ENCODE data around the gene SSR2. TPM values are rescaled to one million over a fixed set of nuclear protein-coding genes. Genes with fewer than 3 reads are reported as not detected.
A peak's percentile ranks its signal among the peaks of the same experiment; 100 is the strongest.
"Not testable (repeated sequence)": the region's sequence is repeated elsewhere in the genome, so short reads cannot be mapped to it uniquely, and the experiment has no call there.

The SSR2 gene
- total RNA-seq, 5 donors from 2014 or later (not counting 1 experiment from before 2014, with no cell fraction given): 230 to 238 (median 232) TPM

DNA sequence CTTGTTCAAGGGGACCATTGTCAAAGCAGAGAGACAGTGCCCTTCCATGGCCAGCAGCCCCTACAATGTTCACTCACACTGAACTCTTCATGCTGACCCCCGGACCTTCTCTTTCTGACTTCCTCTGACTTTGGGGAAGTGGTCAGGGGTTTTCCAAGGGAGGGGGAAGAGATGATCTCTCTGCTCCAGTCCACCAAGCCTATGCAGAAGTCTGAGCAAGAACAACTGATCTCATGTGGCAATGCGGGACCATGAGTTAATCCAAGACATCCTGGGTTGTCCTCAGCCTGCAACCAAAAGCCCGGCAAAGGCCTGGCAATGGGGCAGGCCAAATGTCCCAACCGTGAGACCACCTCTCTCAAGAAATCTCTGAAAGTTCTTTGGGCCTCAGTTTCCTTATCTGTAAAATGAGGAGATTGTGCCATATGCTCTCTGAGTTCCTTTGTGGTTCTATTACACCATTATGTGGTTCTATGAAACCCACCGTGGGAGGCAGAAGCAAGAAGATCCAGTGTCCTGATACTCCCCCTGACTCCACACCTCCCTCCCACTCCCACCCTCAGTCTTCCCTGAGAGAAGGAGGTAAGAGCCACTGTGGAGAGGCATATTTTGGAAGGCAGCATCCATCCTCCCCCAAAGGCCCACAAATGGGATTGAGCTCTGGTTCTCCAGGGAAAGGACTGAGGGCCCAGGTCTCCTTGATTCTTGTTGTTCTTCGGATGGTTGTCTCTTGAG, 30.6 kb downstream of the SSR2 start:
- Mint-ChIP-seq H3K4me1 (peaks cover 8 to 13% (median 12%) of the 10 kb centered on the region in 3 donors), H3K36me3 (no peaks in the 10 kb centered on the region), H3K27me3 (no peaks in the 10 kb centered on the region), H3K9me3 (no peaks in the 10 kb centered on the region), H3K27ac (no peak overlapping the region), H3K4me3 (no peak overlapping the region)
- CTCF ChIA-PET: interaction anchor here (0.6 to 2.0 kb wide), 15 partner anchors 9 to 717 kb away, joined by 3 to 19 read pairs (median 4); partner anchors contain the start of genes ARHGEF2 (in 1 of the 2) and CLK2 (in 1 of the 2)
- Histone ChIP-seq H3K27ac (ENCODE audit: low read length) (no peak overlapping the region), H3K4me3 (ENCODE audit: control insufficient read depth in 1 of 2, extremely low read depth in 1 of 2, low read length in 1 of 2) (no peak overlapping the region), H3K36me3 (ENCODE audit: control insufficient read depth in 2 of 2, extremely low read depth in 1 of 2, insufficient read depth in 1 of 2, low read length in 1 of 2) (no peaks in the 10 kb centered on the region), H3K9me3 (no peaks in the 10 kb centered on the region), H3K4me1 (ENCODE audit: control insufficient read depth in 1 of 2, extremely low read depth in 1 of 2, insufficient read depth in 2 of 2, low read length in 2 of 2) (peaks cover 0 to 13% of the 10 kb centered on the region in 2 experiments), H3K27me3 (replicated peaks in 1 of 2; ENCODE audit: control insufficient read depth in 2 of 2, extremely low read depth in 1 of 2, insufficient read depth in 2 of 2, low read length in 1 of 2) (no peaks in the 10 kb centered on the region)
- ATAC-seq (replicated peaks in 1 of 4) (no peak), DNase-seq (no peak)
- POLR2A ChIA-PET: interaction anchor here (0.5 to 1.0 kb wide), 4 partner anchors 35 to 202 kb away, joined by 3 to 5 read pairs (median 4); no protein-coding TSS in a partner anchor
- 83% methylated on average over 1 of the region's 6 CpGs for WGBS (ENCODE audit: insufficient coverage)

DNA sequence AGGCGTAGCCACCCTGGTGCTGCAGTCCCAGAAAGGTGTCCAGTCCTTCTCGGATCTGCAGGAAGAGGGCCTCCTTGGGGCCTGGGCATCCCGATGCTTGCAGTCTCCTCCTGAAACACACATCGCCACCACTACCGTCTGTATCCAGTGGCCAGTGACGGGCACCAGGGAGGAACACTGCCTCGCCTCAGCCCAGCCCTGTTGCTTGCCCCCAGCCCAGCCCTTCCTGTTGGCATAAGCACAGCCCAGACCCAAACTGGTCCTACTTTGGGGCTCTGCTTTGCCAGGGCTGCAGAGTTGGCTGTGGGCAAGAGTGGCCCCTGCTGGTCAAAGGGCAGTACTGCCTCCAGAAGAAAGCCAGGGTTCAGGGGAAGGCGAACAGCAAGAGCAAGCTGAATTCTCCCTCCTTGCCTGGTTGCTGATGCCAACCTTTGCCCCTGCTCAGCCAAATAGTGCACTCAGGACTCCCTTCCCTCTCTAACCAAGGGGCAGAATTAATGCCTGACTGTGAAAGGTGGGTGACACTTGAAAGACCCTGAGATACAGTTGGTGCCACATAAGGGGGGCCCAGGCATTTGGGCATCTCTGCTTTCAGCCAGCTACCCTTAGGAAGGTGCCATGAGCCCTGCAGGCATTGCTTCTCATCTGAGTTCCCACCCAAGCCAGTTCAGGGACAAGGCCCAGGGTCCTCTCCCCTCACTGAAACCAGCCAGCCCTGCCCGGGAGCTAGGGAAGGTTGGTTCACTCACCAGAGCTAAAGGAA, 31.3 kb downstream of the SSR2 start:
- Histone ChIP-seq H3K27me3 (replicated peaks in 1 of 2; ENCODE audit: control insufficient read depth in 2 of 2, extremely low read depth in 1 of 2, insufficient read depth in 2 of 2, low read length in 1 of 2) (no peaks in the 10 kb centered on the region), H3K4me3 (ENCODE audit: control insufficient read depth in 1 of 2, extremely low read depth in 1 of 2, low read length in 1 of 2) (no peak overlapping the region), H3K4me1 (ENCODE audit: control insufficient read depth in 1 of 2, extremely low read depth in 1 of 2, insufficient read depth in 2 of 2, low read length in 2 of 2) (peaks cover 0 to 13% of the 10 kb centered on the region in 2 experiments), H3K9me3 (no peaks in the 10 kb centered on the region), H3K36me3 (ENCODE audit: control insufficient read depth in 2 of 2, extremely low read depth in 1 of 2, insufficient read depth in 1 of 2, low read length in 1 of 2) (no peaks in the 10 kb centered on the region), H3K27ac (ENCODE audit: low read length) (no peak overlapping the region)
- H3K27me3 Mint-ChIP-seq: no peaks in the 10 kb centered on the region
- ChIA-PET POLR2A (interaction anchor here (0.5 to 1.0 kb wide), 3 partner anchors 34 to 201 kb away, joined by 3 to 5 read pairs (median 5); no protein-coding TSS in a partner anchor), CTCF (interaction anchor here (0.6 to 2.0 kb wide), 14 partner anchors 8 to 716 kb away, joined by 3 to 19 read pairs (median 4); partner anchors contain the start of genes ARHGEF2 (in 1 of the 2) and CLK2 (in 1 of the 2))
- peak; percentile 94 to 98 (median 98) for ATAC-seq (replicated peaks in 1 of 4)
- H3K36me3 Mint-ChIP-seq: no peaks in the 10 kb centered on the region
- H3K27ac Mint-ChIP-seq: peak overlapping the region in 1 of 2 donors; percentile 62
- no peak overlapping the region for H3K4me3 Mint-ChIP-seq
- WGBS (ENCODE audit: insufficient coverage): 59% methylated on average over 8 of the region's 9 CpGs
- peak; percentile 58 to 90 (median 74) for DNase-seq
- peaks cover 8 to 15% (median 14%) of the 10 kb centered on the region in 3 donors for H3K4me1 Mint-ChIP-seq
- no peaks in the 10 kb centered on the region for H3K9me3 Mint-ChIP-seq

DNA sequence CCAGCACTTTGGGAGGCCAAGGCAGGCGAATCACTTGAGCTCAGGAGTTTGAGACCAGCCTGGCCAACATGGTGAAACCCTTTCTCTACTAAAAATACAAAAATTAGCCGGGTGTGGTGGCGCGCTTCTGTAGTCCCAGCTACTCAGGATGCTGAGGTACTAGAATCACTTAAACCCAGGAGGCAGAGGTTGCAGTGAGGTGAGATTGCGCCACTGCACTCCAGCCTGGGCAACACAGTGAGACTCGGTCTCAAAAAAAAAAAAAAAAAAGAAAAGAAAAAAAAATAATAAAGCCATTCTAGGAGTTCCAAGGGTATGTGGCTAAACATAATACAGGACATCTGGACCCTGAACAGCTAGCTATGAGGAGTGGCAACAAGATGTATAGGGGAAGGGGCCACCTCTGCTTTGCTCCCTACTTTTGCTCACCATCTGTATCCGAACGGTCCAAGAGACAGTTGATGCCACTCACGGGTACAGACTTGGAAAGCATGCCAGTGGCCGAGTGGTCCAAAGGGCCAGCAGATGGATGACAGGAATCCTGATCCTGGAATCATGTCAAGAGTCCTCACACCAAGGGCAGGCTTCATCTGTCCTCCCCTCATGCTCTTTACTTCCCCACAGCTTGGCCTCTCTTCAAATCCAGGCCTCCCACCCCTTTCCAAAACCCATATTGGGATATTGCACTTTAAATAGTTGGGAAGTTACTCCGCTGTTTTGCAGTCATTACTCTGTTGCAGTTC, 35.7 kb downstream of the SSR2 start:
- H3K27me3 ChIP-seq (replicated peaks in 1 of 2; ENCODE audit: control insufficient read depth in 2 of 2, extremely low read depth in 1 of 2, insufficient read depth in 2 of 2, low read length in 1 of 2); H3K27me3 Mint-ChIP-seq; H3K27ac ChIP-seq (ENCODE audit: low read length); H3K9me3 Mint-ChIP-seq; H3K4me3 ChIP-seq (ENCODE audit: control insufficient read depth in 1 of 2, extremely low read depth in 1 of 2, low read length in 1 of 2); H3K36me3 Mint-ChIP-seq; H3K4me3 Mint-ChIP-seq; H3K9me3 ChIP-seq; ATAC-seq (replicated peaks in 1 of 4); H3K27ac Mint-ChIP-seq; DNase-seq; H3K36me3 ChIP-seq (ENCODE audit: control insufficient read depth in 2 of 2, extremely low read depth in 1 of 2, insufficient read depth in 1 of 2, low read length in 1 of 2): not testable (repeated sequence)
- peaks cover 16 to 53% of the 10 kb centered on the region in 2 experiments for H3K4me1 ChIP-seq (ENCODE audit: control insufficient read depth in 1 of 2, extremely low read depth in 1 of 2, insufficient read depth in 2 of 2, low read length in 2 of 2)
- ChIA-PET CTCF (interaction anchor here (0.9 kb wide), 2 partner anchors 27 to 46 kb away, joined by 4 read pairs; no protein-coding TSS in a partner anchor), POLR2A (interaction anchor here in 1 of 2 donors (0.7 kb wide), 1 partner anchor 287 kb away, joined by 11 read pairs; no protein-coding TSS in a partner anchor)
- H3K4me1 Mint-ChIP-seq: peaks cover 46 to 58% (median 55%) of the 10 kb centered on the region in 3 donors
- 93% methylated on average over 7 of the region's 11 CpGs for WGBS (ENCODE audit: insufficient coverage)

DNA sequence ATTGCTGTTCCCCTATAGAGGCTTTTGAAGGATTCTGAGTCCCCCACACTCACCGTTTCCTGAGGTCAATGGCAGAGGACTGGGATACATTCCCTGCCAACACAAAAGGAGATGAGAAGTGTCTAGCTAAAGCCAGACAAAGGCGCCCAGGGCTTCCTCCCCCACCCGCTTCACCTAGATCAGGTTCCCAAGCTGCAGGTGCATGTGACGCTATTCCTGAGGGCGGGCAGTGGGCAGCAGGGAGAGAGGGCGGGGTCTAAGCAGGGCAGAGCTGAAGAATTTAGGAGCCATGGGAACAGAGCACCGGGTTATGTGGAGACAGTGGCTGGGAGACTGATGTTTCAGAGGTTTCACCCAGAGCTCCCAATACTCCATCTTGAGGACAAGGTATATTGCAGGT, 36.4 kb downstream of the SSR2 start:
- CTCF ChIA-PET: interaction anchor here in 1 of 2 donors (0.9 to 1.3 kb wide), 2 partner anchors 46 to 51 kb away, joined by 3 to 4 read pairs; partner anchors contain the start of gene KHDC4
- ATAC-seq (replicated peaks in 1 of 4) (no peak), DNase-seq (no peak)
- POLR2A ChIA-PET: interaction anchor here in 1 of 2 donors (0.7 kb wide), 1 partner anchor 286 kb away, joined by 11 read pairs; no protein-coding TSS in a partner anchor
- Histone ChIP-seq H3K4me3 (ENCODE audit: control insufficient read depth in 1 of 2, extremely low read depth in 1 of 2, low read length in 1 of 2) (no peak overlapping the region), H3K9me3 (no peaks in the 10 kb centered on the region), H3K36me3 (ENCODE audit: control insufficient read depth in 2 of 2, extremely low read depth in 1 of 2, insufficient read depth in 1 of 2, low read length in 1 of 2) (no peaks in the 10 kb centered on the region), H3K27ac (ENCODE audit: low read length) (no peak overlapping the region), H3K4me1 (ENCODE audit: control insufficient read depth in 1 of 2, extremely low read depth in 1 of 2, insufficient read depth in 2 of 2, low read length in 2 of 2) (peaks cover 23 to 53% of the 10 kb centered on the region in 2 experiments), H3K27me3 (replicated peaks in 1 of 2; ENCODE audit: control insufficient read depth in 2 of 2, extremely low read depth in 1 of 2, insufficient read depth in 2 of 2, low read length in 1 of 2) (no peaks in the 10 kb centered on the region)
- Mint-ChIP-seq H3K36me3 (no peaks in the 10 kb centered on the region), H3K4me1 (peaks cover 51 to 62% (median 55%) of the 10 kb centered on the region in 3 donors), H3K9me3 (no peaks in the 10 kb centered on the region), H3K27me3 (no peaks in the 10 kb centered on the region), H3K4me3 (no peak overlapping the region), H3K27ac (peak overlapping the region in 1 of 2 donors; percentile 76)
- 97% methylated on average over 5 of the region's 7 CpGs for WGBS (ENCODE audit: insufficient coverage)

DNA sequence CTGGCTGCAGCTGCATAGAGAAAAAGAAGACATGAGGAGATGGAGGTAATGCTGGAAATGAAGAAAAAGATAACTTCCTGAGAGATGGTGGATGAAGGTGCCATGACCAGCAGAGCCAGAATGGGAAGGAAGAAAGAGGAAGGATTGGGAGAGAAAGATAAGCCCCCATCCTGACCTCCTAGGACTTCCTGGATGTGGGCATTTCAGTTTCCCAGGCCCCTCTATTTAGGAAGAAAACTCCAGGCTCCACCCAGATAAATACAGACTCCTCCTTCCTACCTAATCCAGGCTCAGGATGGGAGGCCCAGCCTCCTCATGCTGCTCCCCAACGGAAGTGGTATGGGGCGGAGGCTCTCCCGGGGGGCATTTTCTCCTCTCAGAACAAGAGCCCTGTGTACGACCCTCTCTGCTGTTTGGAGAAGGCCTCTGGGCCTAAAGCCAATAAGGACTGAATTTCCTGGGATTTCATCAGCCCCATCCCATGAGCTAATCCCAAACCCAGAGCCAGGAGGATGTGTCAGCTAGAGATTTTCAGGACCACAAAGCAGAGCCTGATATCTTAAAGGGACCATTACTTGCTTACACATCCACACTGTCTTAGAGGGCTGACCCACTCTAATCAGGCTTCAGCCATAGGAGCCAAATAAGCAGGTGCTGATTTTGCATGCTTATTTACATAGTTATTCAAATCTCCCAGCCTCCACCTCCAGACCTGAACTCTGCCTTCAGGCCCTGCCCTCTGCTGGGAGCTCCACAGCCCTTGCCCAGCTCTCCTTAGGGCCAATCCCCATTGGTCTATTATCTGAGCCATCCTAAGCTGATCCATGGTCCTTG, 37.3 kb downstream of the SSR2 start:
- H3K4me3 Mint-ChIP-seq: peak overlapping the region in 1 of 3 donors; percentile 15
- H3K36me3 Mint-ChIP-seq: no peaks in the 10 kb centered on the region
- Histone ChIP-seq H3K4me1 (ENCODE audit: control insufficient read depth in 1 of 2, extremely low read depth in 1 of 2, insufficient read depth in 2 of 2, low read length in 2 of 2) (peaks cover 27 to 54% of the 10 kb centered on the region in 2 experiments), H3K9me3 (no peaks in the 10 kb centered on the region), H3K36me3 (ENCODE audit: control insufficient read depth in 2 of 2, extremely low read depth in 1 of 2, insufficient read depth in 1 of 2, low read length in 1 of 2) (no peaks in the 10 kb centered on the region), H3K4me3 (ENCODE audit: control insufficient read depth in 1 of 2, extremely low read depth in 1 of 2, low read length in 1 of 2) (no peak overlapping the region), H3K27ac (ENCODE audit: low read length) (no peak overlapping the region), H3K27me3 (replicated peaks in 1 of 2; ENCODE audit: control insufficient read depth in 2 of 2, extremely low read depth in 1 of 2, insufficient read depth in 2 of 2, low read length in 1 of 2) (no peaks in the 10 kb centered on the region)
- POLR2A ChIA-PET: no interaction called here
- H3K9me3 Mint-ChIP-seq: no peaks in the 10 kb centered on the region
- peak overlapping the region; percentile 93 to 94 for H3K27ac Mint-ChIP-seq
- H3K4me1 Mint-ChIP-seq: peaks cover 48 to 59% (median 52%) of the 10 kb centered on the region in 3 donors
- H3K27me3 Mint-ChIP-seq: no peaks in the 10 kb centered on the region
- CTCF ChIA-PET: interaction anchor here in 1 of 2 donors (1.3 kb wide), 1 partner anchor 50 kb away, joined by 3 read pairs; the partner anchor contains the start of gene KHDC4
- ATAC-seq (replicated peaks in 1 of 4): no peak
- DNase-seq: no peak
- WGBS (ENCODE audit: insufficient coverage): 89% methylated on average over 3 of the region's 4 CpGs
